KMS-11 (cell line): ENCODE data around the gene IFNAR1.

Source experiments
- H2AFZ ChIP-seq: fragments of 200-600 bp; sonication (generic); 2 replicates; pipeline ENCODE4 v1.6.1; 2016; ENCODE audit warnings: antibody characterized with exemption, mixed run types, low read depth
- H3K27ac ChIP-seq: fragments of 200-600 bp; sonication (generic); 2 replicates; pipeline ENCODE4 v1.6.1; 2016; ENCODE audit warnings: mild to moderate bottlenecking, mixed run types
- H3K27me3 ChIP-seq: fragments of 200-600 bp; sonication (generic); 2 replicates; pipeline ENCODE4 v1.6.1; 2017; ENCODE audit warnings: mild to moderate bottlenecking, low read depth, mixed run types, moderate library complexity; ENCODE audit not compliant: insufficient read depth
- H3K36me3 ChIP-seq: fragments of 200-600 bp; sonication (generic); 2 replicates; pipeline ENCODE4 v1.6.1; 2017; ENCODE audit warnings: mild to moderate bottlenecking, mixed run types; ENCODE audit not compliant: insufficient read depth
- H3K4me1 ChIP-seq: fragments of 200-600 bp; sonication (generic); 2 replicates; pipeline ENCODE4 v1.6.1; 2016; ENCODE audit warnings: mild to moderate bottlenecking, low read depth, mixed run types; ENCODE audit not compliant: poor library complexity, severe bottlenecking
- H3K4me2 ChIP-seq: fragments of 200-600 bp; sonication (generic); 2 replicates; pipeline ENCODE4 v1.7.0; 2016; ENCODE audit warnings: mild to moderate bottlenecking, mixed run types
- H3K4me3 ChIP-seq: fragments of 200-600 bp; sonication (generic); IDR thresholded peaks from 2 replicates; pipeline ENCODE4 v1.6.1; 2017; ENCODE audit warnings: low read depth, low read length, mixed read lengths; ENCODE audit not compliant: insufficient read depth
- H3K79me2 ChIP-seq: fragments of 200-600 bp; sonication (generic); 2 replicates; pipeline ENCODE4 v1.6.1; 2016; ENCODE audit warnings: low read depth, mixed run types; ENCODE audit not compliant: insufficient read depth
- H3K9ac ChIP-seq: fragments of 200-600 bp; sonication (generic); 2 replicates; pipeline ENCODE4 v1.6.1; 2016; ENCODE audit warnings: mild to moderate bottlenecking, mixed run types
- H4K20me1 ChIP-seq: fragments of 200-600 bp; sonication (generic); 2 replicates; pipeline ENCODE4 v1.6.1; 2016; ENCODE audit warnings: mild to moderate bottlenecking, mixed run types; ENCODE audit not compliant: insufficient read depth
- CTCF ChIP-seq: fragments of 200-600 bp; sonication (generic); conservative IDR thresholded peaks from 2 replicates; pipeline ENCODE4 v1.6.1; 2017; ENCODE audit warnings: low read depth, mild to moderate bottlenecking, antibody characterized with exemption, low read length, moderate library complexity, mixed read lengths

Gene IFNAR1

GRCh38 chr21:33402001-33402979, 77.5 kb downstream of the IFNAR1 start:
- H4K20me1 ChIP-seq: no peaks in the 10 kb centered on the region
- no peak overlapping the region for H3K27ac ChIP-seq
- peak overlapping the region; percentile 46; the same call in 1 of the 2 replicates for H3K4me2 ChIP-seq
- no peaks in the 10 kb centered on the region for H3K36me3 ChIP-seq
- H3K4me3 ChIP-seq: no peak overlapping the region
- peaks cover 10% of the 10 kb centered on the region for H3K4me1 ChIP-seq
- H2AFZ ChIP-seq: peak overlapping the region; percentile 38; the same call in 1 of the 2 replicates
- no peaks in the 10 kb centered on the region for H3K27me3 ChIP-seq
- peaks cover 31% of the 10 kb centered on the region; the same call in 1 of the 2 replicates for H3K79me2 ChIP-seq
- 0 out of 2 replicates have a peak overlapping the region, but pooled peaks have one; percentile 17 for H3K9ac ChIP-seq
- TF ChIP-seq CTCF: no peak

GRCh38 chr21:33403128-33403785, 78.5 kb downstream of the IFNAR1 start, which contains the start of gene IFNGR2:
TSS of gene IFNGR2 (plus strand) at chr21:33403413. CDS start at chr21:33403544, 131 bp downstream.
- Histone ChIP-seq H2AFZ (peak within 1 kb of the TSS; percentile 90), H3K9ac (peak within 1 kb of the TSS; percentile 83), H4K20me1 (no peaks in the 10 kb centered on the region), H3K27me3 (no peaks in the 10 kb centered on the region), H3K36me3 (no peaks in the 10 kb centered on the region), H3K4me2 (peak within 1 kb of the TSS; percentile 90), H3K4me1 (peaks cover 10% of the 10 kb centered on the region), H3K79me2 (peaks cover 36% of the 10 kb centered on the region; the same call in 1 of the 2 replicates), H3K27ac (no peak within 1 kb of the TSS), H3K4me3 (no peak within 1 kb of the TSS)
- no peak for TF ChIP-seq CTCF

- H2AFZ ChIP-seq: peak overlapping the region; percentile 90
- no peak for TF ChIP-seq CTCF
- H3K9ac ChIP-seq: peak overlapping the region; percentile 83
- no peaks in the 10 kb centered on the region for H4K20me1 ChIP-seq
- peaks cover 10% of the 10 kb centered on the region for H3K4me1 ChIP-seq
- H3K4me3 ChIP-seq: no peak overlapping the region
- peaks cover 41% of the 10 kb centered on the region; the same call in 1 of the 2 replicates for H3K79me2 ChIP-seq
- peak overlapping the region; percentile 90 for H3K4me2 ChIP-seq
- H3K36me3 ChIP-seq: no peaks in the 10 kb centered on the region
- H3K27ac ChIP-seq: no peak overlapping the region
- no peaks in the 10 kb centered on the region for H3K27me3 ChIP-seq
Measured at GRCh38 chr21:33403786-33404585, 79.2 kb downstream of the IFNAR1 start.

GRCh38 chr21:33406493-33406892, 81.7 kb downstream of the IFNAR1 start:
- no peak overlapping the region for H3K27ac ChIP-seq
- H3K4me2 ChIP-seq: no peak overlapping the region
- H2AFZ ChIP-seq: no peak overlapping the region
- H3K79me2 ChIP-seq: peaks cover 41% of the 10 kb centered on the region; the same call in 1 of the 2 replicates
- H3K36me3 ChIP-seq: no peaks in the 10 kb centered on the region
- H3K27me3 ChIP-seq: no peaks in the 10 kb centered on the region
- TF ChIP-seq CTCF: no peak
- no peak overlapping the region for H3K4me3 ChIP-seq
- no peak overlapping the region for H3K9ac ChIP-seq
- H4K20me1 ChIP-seq: no peaks in the 10 kb centered on the region
- H3K4me1 ChIP-seq: peaks cover 10% of the 10 kb centered on the region
